22Rv1 (cell line): ENCODE results near the gene GAP43.

Experiments used
- ZFX ChIP-seq: fragments of 450-650 bp; IDR thresholded peaks from 2 replicates; pipeline ENCODE4 v1.6.1; 2017; ENCODE audit warnings: antibody characterized with exemption, borderline replicate concordance
- TF ChIP-seq, protein P1 (sequence below): fragments of 450-650 bp; IDR thresholded peaks from 2 replicates; pipeline ENCODE4 v1.5.1; 2017; ENCODE audit warnings: mild to moderate bottlenecking

DNA sequence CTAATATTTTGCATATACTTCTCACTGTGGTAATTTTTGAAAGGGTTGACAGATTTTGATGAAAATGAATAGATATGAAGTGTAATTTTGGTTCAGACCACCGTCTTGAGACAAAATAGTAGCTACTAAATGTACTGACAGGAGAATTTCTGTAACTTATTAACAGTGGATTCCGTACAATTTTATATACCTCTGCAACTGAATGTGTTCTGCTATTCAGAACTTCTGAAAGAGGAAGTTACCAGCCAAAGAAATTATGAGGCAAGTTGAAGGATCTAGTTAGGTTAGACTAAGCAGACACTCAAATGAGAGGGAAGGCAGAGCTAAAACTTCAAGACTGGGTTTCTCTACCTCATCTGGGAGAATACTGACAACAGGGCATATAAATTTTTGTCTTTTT lies 29.4 kb downstream of the GAP43 start:
- TF ChIP-seq, protein P1, sequence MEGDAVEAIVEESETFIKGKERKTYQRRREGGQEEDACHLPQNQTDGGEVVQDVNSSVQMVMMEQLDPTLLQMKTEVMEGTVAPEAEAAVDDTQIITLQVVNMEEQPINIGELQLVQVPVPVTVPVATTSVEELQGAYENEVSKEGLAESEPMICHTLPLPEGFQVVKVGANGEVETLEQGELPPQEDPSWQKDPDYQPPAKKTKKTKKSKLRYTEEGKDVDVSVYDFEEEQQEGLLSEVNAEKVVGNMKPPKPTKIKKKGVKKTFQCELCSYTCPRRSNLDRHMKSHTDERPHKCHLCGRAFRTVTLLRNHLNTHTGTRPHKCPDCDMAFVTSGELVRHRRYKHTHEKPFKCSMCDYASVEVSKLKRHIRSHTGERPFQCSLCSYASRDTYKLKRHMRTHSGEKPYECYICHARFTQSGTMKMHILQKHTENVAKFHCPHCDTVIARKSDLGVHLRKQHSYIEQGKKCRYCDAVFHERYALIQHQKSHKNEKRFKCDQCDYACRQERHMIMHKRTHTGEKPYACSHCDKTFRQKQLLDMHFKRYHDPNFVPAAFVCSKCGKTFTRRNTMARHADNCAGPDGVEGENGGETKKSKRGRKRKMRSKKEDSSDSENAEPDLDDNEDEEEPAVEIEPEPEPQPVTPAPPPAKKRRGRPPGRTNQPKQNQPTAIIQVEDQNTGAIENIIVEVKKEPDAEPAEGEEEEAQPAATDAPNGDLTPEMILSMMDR: no peak
- no peak for TF ChIP-seq ZFX
